Ovary (tissue), 3 donors: ENCODE data around the gene NANOS1.

Source experiments
- CTCF ChIP-seq, 3 donors: fragments of 450-650 bp in 2 of 3; fragments of 200-600 bp in 1 of 3; IDR thresholded peaks; one replicate each; pipeline versions ENCODE4 v1.5.1 to v1.8.0; 2016 to 2022; ENCODE audit warnings: antibody characterized with exemption in 3 of 3, mild to moderate bottlenecking in 1 of 3
- EP300 ChIP-seq: sonication (generic); formaldehyde crosslinking; IDR thresholded peaks from one replicate; pipeline ENCODE4 v1.6.1; 2017; ENCODE audit warnings: antibody characterized with exemption
- POLR2A ChIP-seq: fragments of 450-650 bp; IDR thresholded peaks from one replicate; pipeline ENCODE4 v1.6.1; 2017; ENCODE audit warnings: antibody characterized with exemption, mild to moderate bottlenecking, moderate library complexity
- donor health status: DM: no; HTN: no; CAD: no.

- TF ChIP-seq CTCF (IDR thresholded peaks at IDR 0.05) = no peak
- TF ChIP-seq POLR2A = no peak
- no peak for TF ChIP-seq EP300
Measured at GRCh38 chr10:119060107-119060506, 30.6 kb downstream of the NANOS1 start.
